Measurements from ENCODE around the gene INHBE.

INHBE gene

DNA sequence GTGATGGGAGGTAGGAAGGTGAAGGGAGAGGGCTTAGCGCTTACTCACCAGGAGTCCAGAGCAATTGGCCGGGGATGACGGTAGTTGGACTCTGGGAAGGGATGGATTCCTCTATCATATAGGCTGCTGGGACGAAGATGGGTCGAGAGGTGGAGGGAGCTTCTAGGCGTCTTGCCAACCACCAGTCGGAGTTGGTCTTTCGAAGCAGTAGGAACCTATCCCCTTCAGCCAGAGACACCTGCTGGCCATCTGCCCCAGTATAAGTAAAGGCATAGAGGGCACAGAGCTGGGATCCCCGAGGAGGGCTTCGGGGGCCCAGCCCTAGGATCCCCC, 23.9 kb downstream of the INHBE start:
- peaks cover 0 to 14% of the 10 kb centered on the region in 2 donors for H3K4me1 ChIP-seq (ENCODE audit: control insufficient read depth in 1 of 2, insufficient read depth in 2 of 2, low read length in 2 of 2)
- H3K4me3 ChIP-seq (ENCODE audit: low read depth in 1 of 2, low read length in 2 of 2), result peak overlapping the region in 1 of 2 donors; percentile 16
- peak overlapping the region; percentile 81 for H3K27ac ChIP-seq (ENCODE audit: low read length)
- H3K36me3 ChIP-seq (ENCODE audit: control insufficient read depth in 1 of 2, insufficient read depth in 2 of 2, low read length in 2 of 2), result no peaks in the 10 kb centered on the region
- H3K27me3 ChIP-seq (ENCODE audit: low read depth, low read length), result peaks cover 4% of the 10 kb centered on the region
- no peaks in the 10 kb centered on the region for H3K9me3 ChIP-seq (ENCODE audit: control insufficient read depth in 1 of 2, low read length in 2 of 2)

DNA sequence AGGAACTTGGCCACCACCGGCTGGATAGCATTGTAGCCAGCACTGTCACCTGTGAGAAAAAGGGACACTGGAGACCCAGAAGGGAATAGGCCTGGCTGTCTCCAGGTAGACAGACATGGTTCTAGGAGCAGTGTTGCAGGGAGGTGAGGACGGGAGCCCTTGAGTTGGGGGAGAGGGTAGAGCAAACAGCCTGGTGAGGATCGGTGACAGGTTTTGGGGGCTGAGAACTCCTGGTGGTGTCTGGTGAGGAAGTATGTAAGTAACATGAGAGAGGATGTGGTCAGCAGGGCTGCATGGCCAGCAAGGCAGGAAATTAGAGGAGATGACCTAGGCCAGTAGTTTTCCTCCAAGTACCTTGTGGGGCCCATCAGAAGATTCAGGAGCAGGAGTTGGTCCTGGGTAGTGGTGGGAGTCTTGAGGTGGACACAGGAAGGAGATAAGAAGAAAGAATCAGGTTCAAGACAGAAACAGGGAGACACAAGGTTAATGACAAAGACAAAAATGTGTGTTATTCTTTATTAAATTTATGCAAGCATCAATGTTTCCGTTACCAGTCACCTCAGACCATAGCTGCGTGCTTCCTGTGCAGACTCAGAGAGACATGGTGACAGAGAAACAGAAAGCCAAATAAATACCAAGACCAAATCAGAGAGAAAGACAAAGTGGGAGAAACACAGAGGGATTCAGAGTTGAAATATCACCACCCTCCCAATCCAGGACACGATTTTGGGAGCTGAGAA, 24.4 kb downstream of the INHBE start, which contains the start of gene ARHGAP9:
ARHGAP9 (minus strand) TSS at position 491 of the 740 bp plus-strand sequence; CDS start at position 31, 460 bp downstream.
- Histone ChIP-seq H3K4me1 (ENCODE audit: control insufficient read depth in 1 of 2, insufficient read depth in 2 of 2, low read length in 2 of 2) (peaks cover 0 to 14% of the 10 kb centered on the region in 2 donors), H3K4me3 (ENCODE audit: low read depth in 1 of 2, low read length in 2 of 2) (peak within 1 kb of the TSS in 1 of 2 donors; percentile 16), H3K36me3 (ENCODE audit: control insufficient read depth in 1 of 2, insufficient read depth in 2 of 2, low read length in 2 of 2) (no peaks in the 10 kb centered on the region), H3K27me3 (ENCODE audit: low read depth, low read length) (peaks cover 4% of the 10 kb centered on the region), H3K9me3 (ENCODE audit: control insufficient read depth in 1 of 2, low read length in 2 of 2) (no peaks in the 10 kb centered on the region), H3K27ac (ENCODE audit: low read length) (peak within 1 kb of the TSS; percentile 81)

- H3K9me3 ChIP-seq (ENCODE audit: control insufficient read depth in 1 of 2, low read length in 2 of 2), result no peaks in the 10 kb centered on the region
- H3K36me3 ChIP-seq (ENCODE audit: control insufficient read depth in 1 of 2, insufficient read depth in 2 of 2, low read length in 2 of 2), result no peaks in the 10 kb centered on the region
- H3K27ac ChIP-seq (ENCODE audit: low read length), result no peak overlapping the region
- no peaks in the 10 kb centered on the region for H3K27me3 ChIP-seq (ENCODE audit: low read depth, low read length)
- no peaks in the 10 kb centered on the region for H3K4me1 ChIP-seq (ENCODE audit: control insufficient read depth in 1 of 2, insufficient read depth in 2 of 2, low read length in 2 of 2)
- no peak overlapping the region for H3K4me3 ChIP-seq (ENCODE audit: low read depth in 1 of 2, low read length in 2 of 2)
Observed at GRCh38 chr12:57481671-57482070, 26.6 kb downstream of the INHBE start.

GRCh38 chr12:57483466-57483865, 28.4 kb downstream of the INHBE start:
- no peaks in the 10 kb centered on the region for H3K36me3 ChIP-seq (ENCODE audit: control insufficient read depth in 1 of 2, insufficient read depth in 2 of 2, low read length in 2 of 2)
- peaks cover 1 to 3% of the 10 kb centered on the region in 2 donors for H3K4me1 ChIP-seq (ENCODE audit: control insufficient read depth in 1 of 2, insufficient read depth in 2 of 2, low read length in 2 of 2)
- no peaks in the 10 kb centered on the region for H3K27me3 ChIP-seq (ENCODE audit: low read depth, low read length)
- H3K9me3 ChIP-seq (ENCODE audit: control insufficient read depth in 1 of 2, low read length in 2 of 2), result no peaks in the 10 kb centered on the region
- no peak overlapping the region for H3K27ac ChIP-seq (ENCODE audit: low read length)
- no peak overlapping the region for H3K4me3 ChIP-seq (ENCODE audit: low read depth in 1 of 2, low read length in 2 of 2)

DNA sequence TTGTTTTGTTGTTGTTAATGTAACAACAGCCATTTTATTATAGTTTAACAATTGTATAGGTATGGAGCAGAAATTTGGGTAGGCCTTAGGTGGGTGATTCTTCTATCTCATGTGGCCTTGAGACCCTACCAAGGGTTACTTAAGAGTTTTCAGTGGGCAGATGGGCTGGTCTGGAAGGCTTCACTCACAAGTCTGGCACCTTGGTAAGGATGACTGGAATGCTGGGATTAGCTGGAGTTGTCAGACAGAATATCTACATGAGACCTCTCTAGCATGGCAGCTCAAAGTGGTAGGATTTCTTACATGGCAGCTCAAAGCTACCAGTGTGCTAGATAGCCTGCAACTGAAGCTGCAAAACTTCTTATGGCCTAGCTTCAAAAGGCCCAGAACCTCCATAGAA, 30.6 kb downstream of the INHBE start:
- Histone ChIP-seq H3K4me1 (ENCODE audit: control insufficient read depth in 1 of 2, insufficient read depth in 2 of 2, low read length in 2 of 2) (peaks cover 3 to 13% of the 10 kb centered on the region in 2 donors), H3K4me3 (ENCODE audit: low read depth in 1 of 2, low read length in 2 of 2) (no peak overlapping the region), H3K36me3 (ENCODE audit: control insufficient read depth in 1 of 2, insufficient read depth in 2 of 2, low read length in 2 of 2) (peaks cover 14 to 17% of the 10 kb centered on the region in 2 donors), H3K27me3 (ENCODE audit: low read depth, low read length) (no peaks in the 10 kb centered on the region), H3K27ac (ENCODE audit: low read length) (no peak overlapping the region), H3K9me3 (ENCODE audit: control insufficient read depth in 1 of 2, low read length in 2 of 2) (no peaks in the 10 kb centered on the region)

- Histone ChIP-seq H3K27me3 (ENCODE audit: low read depth, low read length) (no peaks in the 10 kb centered on the region), H3K4me3 (ENCODE audit: low read depth in 1 of 2, low read length in 2 of 2) (peak overlapping the region; percentile 95 to 98), H3K36me3 (ENCODE audit: control insufficient read depth in 1 of 2, insufficient read depth in 2 of 2, low read length in 2 of 2) (peaks cover 24 to 29% of the 10 kb centered on the region in 2 donors), H3K27ac (ENCODE audit: low read length) (no peak overlapping the region), H3K4me1 (ENCODE audit: control insufficient read depth in 1 of 2, insufficient read depth in 2 of 2, low read length in 2 of 2) (peaks cover 3 to 13% of the 10 kb centered on the region in 2 donors), H3K9me3 (ENCODE audit: control insufficient read depth in 1 of 2, low read length in 2 of 2) (no peaks in the 10 kb centered on the region)
Observed at GRCh38 chr12:57487055-57487596, 32.0 kb downstream of the INHBE start.

GRCh38 chr12:57487597-57488401, 32.7 kb downstream of the INHBE start, which contains the start of gene MARS1:
TSS of gene MARS1 (plus strand) at chr12:57488068. CDS start at chr12:57488091, 23 bp downstream.
- Histone ChIP-seq H3K9me3 (ENCODE audit: control insufficient read depth in 1 of 2, low read length in 2 of 2) (no peaks in the 10 kb centered on the region), H3K27me3 (ENCODE audit: low read depth, low read length) (no peaks in the 10 kb centered on the region), H3K4me3 (ENCODE audit: low read depth in 1 of 2, low read length in 2 of 2) (peak within 1 kb of the TSS; percentile 95 to 98)

DNA sequence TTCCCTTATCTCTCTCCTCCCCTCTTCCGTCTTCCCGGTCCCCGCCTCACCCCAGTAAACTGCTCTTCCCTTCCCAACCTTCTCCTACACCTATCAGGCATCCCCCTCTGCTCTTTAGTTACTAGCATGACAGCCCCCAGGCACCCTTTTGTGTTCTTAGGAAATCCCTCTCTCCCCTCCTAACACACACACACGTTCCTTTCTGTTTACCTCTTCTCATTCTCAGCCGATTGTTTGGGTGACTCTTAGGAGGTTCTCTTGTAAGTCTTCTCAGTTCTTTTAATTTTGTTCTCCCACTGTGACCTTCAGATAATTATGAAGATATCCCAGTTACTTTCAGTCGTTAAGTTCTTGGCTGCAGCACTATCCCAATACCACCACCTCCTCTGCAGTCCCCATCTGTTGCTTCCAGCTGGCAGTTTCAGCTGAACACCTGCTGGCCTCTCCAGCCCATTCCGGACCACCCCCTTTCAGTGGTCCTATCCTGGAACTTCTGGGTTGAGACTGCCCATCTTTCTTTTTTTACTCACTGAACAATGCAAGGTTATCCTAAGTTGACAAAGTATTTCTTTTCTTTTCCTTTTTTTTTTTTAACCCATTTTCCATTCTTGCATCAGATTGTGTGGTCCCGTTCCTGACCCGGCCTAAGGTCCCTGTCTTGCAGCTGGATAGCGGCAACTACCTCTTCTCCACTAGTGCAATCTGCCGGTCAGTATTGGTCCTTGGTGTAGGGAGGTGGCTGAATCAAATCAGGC, 33.5 kb downstream of the INHBE start:
- peaks cover 24 to 29% of the 10 kb centered on the region in 2 donors for H3K36me3 ChIP-seq (ENCODE audit: control insufficient read depth in 1 of 2, insufficient read depth in 2 of 2, low read length in 2 of 2)
- H3K4me1 ChIP-seq (ENCODE audit: control insufficient read depth in 1 of 2, insufficient read depth in 2 of 2, low read length in 2 of 2), result peaks cover 3 to 13% of the 10 kb centered on the region in 2 donors
- H3K9me3 ChIP-seq (ENCODE audit: control insufficient read depth in 1 of 2, low read length in 2 of 2), result no peaks in the 10 kb centered on the region
- H3K4me3 ChIP-seq (ENCODE audit: low read depth in 1 of 2, low read length in 2 of 2), result peak overlapping the region; percentile 95 to 98
- H3K27me3 ChIP-seq (ENCODE audit: low read depth, low read length), result no peaks in the 10 kb centered on the region
- H3K27ac ChIP-seq (ENCODE audit: low read length), result peak overlapping the region; percentile 72

More at GRCh38 chr12:57487597-57488401, 32.7 kb downstream of the INHBE start, which contains the start of gene MARS1:
- Histone ChIP-seq H3K36me3 (ENCODE audit: control insufficient read depth in 1 of 2, insufficient read depth in 2 of 2, low read length in 2 of 2) (peaks cover 24 to 29% of the 10 kb centered on the region in 2 donors), H3K4me1 (ENCODE audit: control insufficient read depth in 1 of 2, insufficient read depth in 2 of 2, low read length in 2 of 2) (peaks cover 3 to 13% of the 10 kb centered on the region in 2 donors), H3K27ac (ENCODE audit: low read length) (peak within 1 kb of the TSS; percentile 72)

GRCh38 chr12:57489157-57489641, 34.1 kb downstream of the INHBE start:
- peak overlapping the region; percentile 72 for H3K27ac ChIP-seq (ENCODE audit: low read length)
- H3K27me3 ChIP-seq (ENCODE audit: low read depth, low read length), result no peaks in the 10 kb centered on the region
- no peaks in the 10 kb centered on the region for H3K9me3 ChIP-seq (ENCODE audit: control insufficient read depth in 1 of 2, low read length in 2 of 2)
- H3K36me3 ChIP-seq (ENCODE audit: control insufficient read depth in 1 of 2, insufficient read depth in 2 of 2, low read length in 2 of 2), result peaks cover 24 to 29% of the 10 kb centered on the region in 2 donors
- H3K4me1 ChIP-seq (ENCODE audit: control insufficient read depth in 1 of 2, insufficient read depth in 2 of 2, low read length in 2 of 2), result peaks cover 3 to 13% of the 10 kb centered on the region in 2 donors
- H3K4me3 ChIP-seq (ENCODE audit: low read depth in 1 of 2, low read length in 2 of 2), result peak overlapping the region; percentile 95 to 98

- no peak overlapping the region for H3K4me3 ChIP-seq (ENCODE audit: low read depth in 1 of 2, low read length in 2 of 2)
- no peak overlapping the region for H3K27ac ChIP-seq (ENCODE audit: low read length)
- H3K9me3 ChIP-seq (ENCODE audit: control insufficient read depth in 1 of 2, low read length in 2 of 2), result no peaks in the 10 kb centered on the region
- H3K36me3 ChIP-seq (ENCODE audit: control insufficient read depth in 1 of 2, insufficient read depth in 2 of 2, low read length in 2 of 2), result peaks cover 24 to 29% of the 10 kb centered on the region in 2 donors
- peaks cover 3 to 13% of the 10 kb centered on the region in 2 donors for H3K4me1 ChIP-seq (ENCODE audit: control insufficient read depth in 1 of 2, insufficient read depth in 2 of 2, low read length in 2 of 2)
- H3K27me3 ChIP-seq (ENCODE audit: low read depth, low read length), result no peaks in the 10 kb centered on the region
Observed at GRCh38 chr12:57490126-57490525, 35.0 kb downstream of the INHBE start.

Data from muscle layer of duodenum (tissue), 2 donors.